Measurements from ENCODE around the gene PAQR5.
A peak's percentile ranks its signal among the peaks of the same experiment; 100 is the strongest.

PAQR5 gene

GRCh38 chr15:69298697-69299441, at the start of gene PAQR5:
Gene PAQR5 (plus strand): TSS chr15:69298912. CDS start chr15:69360081, 61,169 bp downstream.
- Histone ChIP-seq H3K36me3 (ENCODE audit: control insufficient read depth, insufficient read depth, low read length, severe bottlenecking) (no peaks in the 10 kb centered on the region), H3K27me3 (replicated peaks; ENCODE audit: control insufficient read depth, insufficient read depth, low read length) (peaks cover 7% of the 10 kb centered on the region), H3K4me3 (ENCODE audit: low read length) (peak within 1 kb of the TSS; percentile 80), H3K4me1 (ENCODE audit: control insufficient read depth, insufficient read depth, low read length) (peaks cover 17% of the 10 kb centered on the region), H3K9ac (ENCODE audit: low read length) (peak within 1 kb of the TSS; percentile 69), H3K9me3 (ENCODE audit: control insufficient read depth, low read length) (peaks cover 4% of the 10 kb centered on the region)
- DNase-seq (ENCODE audit: low read depth), result peak; percentile 47

- peaks cover 12% of the 10 kb centered on the region for H3K4me1 ChIP-seq (ENCODE audit: control insufficient read depth, insufficient read depth, low read length)
- peaks cover 7% of the 10 kb centered on the region for H3K36me3 ChIP-seq (ENCODE audit: control insufficient read depth, insufficient read depth, low read length, severe bottlenecking)
- no peaks in the 10 kb centered on the region for H3K9me3 ChIP-seq (ENCODE audit: control insufficient read depth, low read length)
- peak overlapping the region; percentile 51 for H3K4me3 ChIP-seq (ENCODE audit: low read length)
- peak; percentile 74 for DNase-seq (ENCODE audit: low read depth)
- no peaks in the 10 kb centered on the region for H3K27me3 ChIP-seq (replicated peaks; ENCODE audit: control insufficient read depth, insufficient read depth, low read length)
- H3K9ac ChIP-seq (ENCODE audit: low read length), result no peak overlapping the region
Observed at GRCh38 chr15:69253156-69253555, 45.6 kb upstream of the PAQR5 start.

- Histone ChIP-seq H3K9me3 (ENCODE audit: control insufficient read depth, low read length) (no peaks in the 10 kb centered on the region), H3K27me3 (replicated peaks; ENCODE audit: control insufficient read depth, insufficient read depth, low read length) (no peaks in the 10 kb centered on the region), H3K4me1 (ENCODE audit: control insufficient read depth, insufficient read depth, low read length) (no peaks in the 10 kb centered on the region), H3K9ac (ENCODE audit: low read length) (no peak overlapping the region), H3K36me3 (ENCODE audit: control insufficient read depth, insufficient read depth, low read length, severe bottlenecking) (peaks cover 8% of the 10 kb centered on the region), H3K4me3 (ENCODE audit: low read length) (no peak overlapping the region)
- DNase-seq (ENCODE audit: low read depth), result peak; percentile 40
Observed at GRCh38 chr15:69265347-69265955, 33.3 kb upstream of the PAQR5 start.

GRCh38 chr15:69271217-69271616, 27.5 kb upstream of the PAQR5 start:
- Histone ChIP-seq H3K4me3 (ENCODE audit: low read length) (no peak overlapping the region), H3K27me3 (replicated peaks; ENCODE audit: control insufficient read depth, insufficient read depth, low read length) (no peaks in the 10 kb centered on the region)

GRCh38 chr15:69272139-69272538, 26.6 kb upstream of the PAQR5 start:
- DNase-seq (ENCODE audit: low read depth), result no peak
- H3K9ac ChIP-seq (ENCODE audit: low read length), result no peak overlapping the region
- peaks cover 8% of the 10 kb centered on the region for H3K36me3 ChIP-seq (ENCODE audit: control insufficient read depth, insufficient read depth, low read length, severe bottlenecking)
- H3K4me3 ChIP-seq (ENCODE audit: low read length), result no peak overlapping the region
- H3K9me3 ChIP-seq (ENCODE audit: control insufficient read depth, low read length), result no peaks in the 10 kb centered on the region
- no peaks in the 10 kb centered on the region for H3K27me3 ChIP-seq (replicated peaks; ENCODE audit: control insufficient read depth, insufficient read depth, low read length)
- no peaks in the 10 kb centered on the region for H3K4me1 ChIP-seq (ENCODE audit: control insufficient read depth, insufficient read depth, low read length)

More at GRCh38 chr15:69271217-69271616, 27.5 kb upstream of the PAQR5 start:
- peaks cover 8% of the 10 kb centered on the region for H3K36me3 ChIP-seq (ENCODE audit: control insufficient read depth, insufficient read depth, low read length, severe bottlenecking)
- no peaks in the 10 kb centered on the region for H3K4me1 ChIP-seq (ENCODE audit: control insufficient read depth, insufficient read depth, low read length)
- no peak for DNase-seq (ENCODE audit: low read depth)
- no peaks in the 10 kb centered on the region for H3K9me3 ChIP-seq (ENCODE audit: control insufficient read depth, low read length)
- no peak overlapping the region for H3K9ac ChIP-seq (ENCODE audit: low read length)

- Histone ChIP-seq H3K9me3 (ENCODE audit: control insufficient read depth, low read length) (no peaks in the 10 kb centered on the region), H3K27me3 (replicated peaks; ENCODE audit: control insufficient read depth, insufficient read depth, low read length) (no peaks in the 10 kb centered on the region), H3K4me3 (ENCODE audit: low read length) (no peak overlapping the region), H3K36me3 (ENCODE audit: control insufficient read depth, insufficient read depth, low read length, severe bottlenecking) (peaks cover 8% of the 10 kb centered on the region), H3K4me1 (ENCODE audit: control insufficient read depth, insufficient read depth, low read length) (no peaks in the 10 kb centered on the region), H3K9ac (ENCODE audit: low read length) (no peak overlapping the region)
- no peak for DNase-seq (ENCODE audit: low read depth)
Observed at GRCh38 chr15:69272891-69273290, 25.8 kb upstream of the PAQR5 start.

- Histone ChIP-seq H3K4me1 (ENCODE audit: control insufficient read depth, insufficient read depth, low read length) (no peaks in the 10 kb centered on the region), H3K27me3 (replicated peaks; ENCODE audit: control insufficient read depth, insufficient read depth, low read length) (no peaks in the 10 kb centered on the region), H3K36me3 (ENCODE audit: control insufficient read depth, insufficient read depth, low read length, severe bottlenecking) (no peaks in the 10 kb centered on the region), H3K9ac (ENCODE audit: low read length) (no peak overlapping the region), H3K4me3 (ENCODE audit: low read length) (no peak overlapping the region), H3K9me3 (ENCODE audit: control insufficient read depth, low read length) (no peaks in the 10 kb centered on the region)
- DNase-seq (ENCODE audit: low read depth), result no peak
Observed at GRCh38 chr15:69275074-69275670, 23.5 kb upstream of the PAQR5 start.

- no peaks in the 10 kb centered on the region for H3K36me3 ChIP-seq (ENCODE audit: control insufficient read depth, insufficient read depth, low read length, severe bottlenecking)
- H3K27me3 ChIP-seq (replicated peaks; ENCODE audit: control insufficient read depth, insufficient read depth, low read length), result no peaks in the 10 kb centered on the region
- no peak overlapping the region for H3K9ac ChIP-seq (ENCODE audit: low read length)
- no peak for DNase-seq (ENCODE audit: low read depth)
- H3K4me3 ChIP-seq (ENCODE audit: low read length), result no peak overlapping the region
- H3K4me1 ChIP-seq (ENCODE audit: control insufficient read depth, insufficient read depth, low read length), result no peaks in the 10 kb centered on the region
- H3K9me3 ChIP-seq (ENCODE audit: control insufficient read depth, low read length), result no peaks in the 10 kb centered on the region
Observed at GRCh38 chr15:69275933-69276560, 22.7 kb upstream of the PAQR5 start.

GRCh38 chr15:69277316-69277715, 21.4 kb upstream of the PAQR5 start:
- Histone ChIP-seq H3K4me3 (ENCODE audit: low read length) (no peak overlapping the region), H3K27me3 (replicated peaks; ENCODE audit: control insufficient read depth, insufficient read depth, low read length) (no peaks in the 10 kb centered on the region), H3K36me3 (ENCODE audit: control insufficient read depth, insufficient read depth, low read length, severe bottlenecking) (no peaks in the 10 kb centered on the region), H3K4me1 (ENCODE audit: control insufficient read depth, insufficient read depth, low read length) (peaks cover 2% of the 10 kb centered on the region), H3K9me3 (ENCODE audit: control insufficient read depth, low read length) (no peaks in the 10 kb centered on the region), H3K9ac (ENCODE audit: low read length) (no peak overlapping the region)
- DNase-seq (ENCODE audit: low read depth), result no peak

GRCh38 chr15:69279636-69280035, 19.1 kb upstream of the PAQR5 start:
- no peaks in the 10 kb centered on the region for H3K36me3 ChIP-seq (ENCODE audit: control insufficient read depth, insufficient read depth, low read length, severe bottlenecking)
- H3K4me3 ChIP-seq (ENCODE audit: low read length), result no peak overlapping the region
- H3K9me3 ChIP-seq (ENCODE audit: control insufficient read depth, low read length), result no peaks in the 10 kb centered on the region
- peaks cover 2% of the 10 kb centered on the region for H3K4me1 ChIP-seq (ENCODE audit: control insufficient read depth, insufficient read depth, low read length)
- H3K9ac ChIP-seq (ENCODE audit: low read length), result no peak overlapping the region
- no peak for DNase-seq (ENCODE audit: low read depth)
- H3K27me3 ChIP-seq (replicated peaks; ENCODE audit: control insufficient read depth, insufficient read depth, low read length), result no peaks in the 10 kb centered on the region

- H3K4me1 ChIP-seq (ENCODE audit: control insufficient read depth, insufficient read depth, low read length), result peaks cover 2% of the 10 kb centered on the region
- no peaks in the 10 kb centered on the region for H3K27me3 ChIP-seq (replicated peaks; ENCODE audit: control insufficient read depth, insufficient read depth, low read length)
- H3K4me3 ChIP-seq (ENCODE audit: low read length), result no peak overlapping the region
- H3K9ac ChIP-seq (ENCODE audit: low read length), result no peak overlapping the region
- no peaks in the 10 kb centered on the region for H3K36me3 ChIP-seq (ENCODE audit: control insufficient read depth, insufficient read depth, low read length, severe bottlenecking)
- DNase-seq (ENCODE audit: low read depth), result peak; percentile 34
- no peaks in the 10 kb centered on the region for H3K9me3 ChIP-seq (ENCODE audit: control insufficient read depth, low read length)
Observed at GRCh38 chr15:69280783-69281182, 17.9 kb upstream of the PAQR5 start.

Data from adipocyte (in vitro differentiated cells).